K562 (cell line): ENCODE data around the gene PDPK1. TPM values are rescaled to one million over a fixed set of nuclear protein-coding genes. Genes with fewer than 3 reads are reported as not detected.
A peak's percentile ranks its signal among the peaks of the same experiment; 100 is the strongest.

Source experiments
- CEBPG ChIP-seq, 3 experiments: fragments of 200-800 bp in 1 of 3; sonication (Bioruptor generic) in 1 of 3; sonication (generic) in 1 of 3; formaldehyde crosslinking in 1 of 3; IDR thresholded peaks in 2 of 3; conservative IDR thresholded peaks in 1 of 3; 2 replicates each; pipeline versions ENCODE4 v1.6.1 to v1.8.0; 2016 to 2022; ENCODE audit warnings: missing compliant biosample characterization in 2 of 3, missing genetic modification characterization in 2 of 3, mild to moderate bottlenecking in 1 of 3, missing genetic modification reagents in 1 of 3
- EGR1 ChIP-seq: fragments of 450-650 bp; conservative IDR thresholded peaks from 2 replicates; pipeline ENCODE4 v1.6.1; 2017; ENCODE audit warnings: mild to moderate bottlenecking
- FIP1L1 ChIP-seq: fragments of 200-400 bp; formaldehyde crosslinking; IDR thresholded peaks from 2 replicates; pipeline ENCODE4 v1.6.1; 2018; ENCODE audit warnings: mild to moderate bottlenecking, low read depth, low read length; ENCODE audit not compliant: poor library complexity, severe bottlenecking
- FOXK1 ChIP-seq: sonication (generic); formaldehyde crosslinking; IDR thresholded peaks from 2 replicates; pipeline ENCODE4 v1.8.0; 2022; ENCODE audit warnings: missing genetic modification reagents, mild to moderate bottlenecking, borderline replicate concordance
- GTF3C2 ChIP-seq: IDR thresholded peaks from 3 replicates; pipeline ENCODE4 v1.6.1; 2011; ENCODE audit warnings: borderline replicate concordance, mild to moderate bottlenecking, moderate library complexity; ENCODE audit not compliant: insufficient read length; ENCODE audit errors: extremely low read depth
- MXI1 ChIP-seq: IDR thresholded peaks from 2 replicates; pipeline ENCODE4 v1.6.1; 2011; ENCODE audit warnings: low read depth, mild to moderate bottlenecking, improper control_type of control experiment, low read length
- NEUROD1 ChIP-seq: fragments of 150-350 bp; IDR thresholded peaks from 2 replicates; pipeline ENCODE4 v1.6.1; 2014; ENCODE audit warnings: borderline replicate concordance, low read length, low read depth; ENCODE audit not compliant: partially characterized antibody
- SRSF1 ChIP-seq: fragments of 200-400 bp; formaldehyde crosslinking; IDR thresholded peaks from 2 replicates; pipeline ENCODE4 v1.6.1; 2017; ENCODE audit warnings: mild to moderate bottlenecking, low read depth, low read length, moderate library complexity
- TCF3 ChIP-seq: sonication (generic); formaldehyde crosslinking; IDR thresholded peaks from 2 replicates; pipeline ENCODE4 v1.4.0; 2020; ENCODE audit warnings: mild to moderate bottlenecking, missing genetic modification reagents
- TFAM ChIP-seq: fragments of 250-450 bp; sonication (Bioruptor Pico); conservative IDR thresholded peaks from 2 replicates; pipeline ENCODE4 v1.5.0; 2021; ENCODE audit warnings: mild to moderate bottlenecking, moderate library complexity
- THAP12 ChIP-seq: fragments of 250-450 bp; sonication (Bioruptor Pico); IDR thresholded peaks from 2 replicates; pipeline ENCODE4 v1.9.0; 2021; ENCODE audit warnings: mild to moderate bottlenecking, inconsistent platforms
- ZBED1 ChIP-seq: IDR thresholded peaks from 2 replicates; pipeline ENCODE4 v1.6.1; 2014
- ZMIZ1 ChIP-seq, 2 experiments: fragments of 150-350 bp in 1 of 2; IDR thresholded peaks; 2 replicates each; pipeline ENCODE4 v1.6.1; 2012 to 2016; ENCODE audit warnings: low read depth in 2 of 2, low read length in 2 of 2, mild to moderate bottlenecking in 1 of 2, moderate library complexity in 1 of 2
- ZNF133 ChIP-seq: fragments of 250-450 bp; sonication (Bioruptor Pico); IDR thresholded peaks from 2 replicates; pipeline ENCODE4 v1.4.0; 2020; ENCODE audit warnings: mild to moderate bottlenecking
- ZNF398 ChIP-seq: fragments of 250-450 bp; sonication (Bioruptor Pico); IDR thresholded peaks from 2 replicates; pipeline ENCODE4 v1.8.0; 2021; ENCODE audit warnings: moderate library complexity, mild to moderate bottlenecking, inconsistent platforms
- polyA plus RNA-seq, 8 experiments: library from polyadenylated mRNA; depleted of rRNA in 4 of 8; stranded (reverse) in 5 of 8; unstranded in 3 of 8; fragments of >200 nt; fragmentation: Nextera tagmentation in 2 of 8; fragmentation: Illumina TruSeq in 1 of 8; extraction: Ambion mirVana in 2 of 8; extraction: Trizol in 1 of 8; gene quantifications; 2 replicates each; pipeline versions ENCODE4 v1.2.1 to v1.2.3, GENCODE V29; 2011 to 2014; ENCODE audit warnings: inconsistent platforms in 1 of 8, missing spikeins in 1 of 8
- total RNA-seq, 7 experiments: library from RNA; depleted of rRNA in 6 of 7; stranded (reverse); fragments of >200 nt in 6 of 7; fragmentation: Illumina TruSeq in 2 of 7; extraction: Trizol in 2 of 7; gene quantifications; 2 replicates each; pipeline versions ENCODE4 v1.2.1 to v1.2.3, GENCODE V29; 2011 to 2021; ENCODE audit warnings: low replicate concordance in 1 of 7

The PDPK1 gene
- total and polyA plus RNA-seq, 9 of the 15 experiments (the other 6 are each of a cell fraction or from before 2014, with no cell fraction given), result 4.0 to 37.2 (median 18.7) TPM

- TF ChIP-seq FOXK1 (CRISPR knock-in tag) (no peak), MXI1 (peak; percentile 48), ZMIZ1 (IDR thresholded peaks at IDR 0.05; ENCODE audit: low read depth in 2 of 2, low read length in 2 of 2) (no peak), GTF3C2 (no peak), THAP12 (CRISPR knock-in tag) (peak; percentile 22; the same call in 1 of the 2 replicates), FIP1L1 (peak; percentile 81), TCF3 (CRISPR knock-in tag) (no peak), ZNF398 (no peak), NEUROD1 (peak; percentile 29), EGR1 (peak; percentile 49; the same call in 1 of the 2 replicates), ZNF133 (CRISPR knock-in tag) (no peak), SRSF1 (no peak), CEBPG (CRISPR knock-in tag; IDR thresholded peaks at IDR 0.05) (peak; percentile 74), CEBPG (tag; conservative IDR thresholded peaks at IDR 0.05 in 1 of 2, IDR thresholded peaks at IDR 0.05 in 1 of 2) (peak in 1 of 2 experiments; percentile 40; a peak in 1 of 4 replicates), ZBED1 (peak; percentile 76), TFAM (CRISPR knock-in tag) (no peak)
These were observed 5.9 kb upstream of the PDPK1 start (continued) for GRCh38 chr16:2531696-2532493.
